ENCODE data around the gene EYA2. TPM values are rescaled to one million over a fixed set of nuclear protein-coding genes. Genes with fewer than 3 reads are reported as not detected.
"Not testable (repeated sequence)": the region's sequence is repeated elsewhere in the genome, so short reads cannot be mapped to it uniquely, and the experiment has no call there.

EYA2 gene
- total RNA-seq, 1 donor, result 17.7 TPM

- H3K4me2 ChIP-seq (ENCODE audit: insufficient read depth, low read length), result no peak overlapping the region
- no peaks in the 10 kb centered on the region for H3K79me2 ChIP-seq (ENCODE audit: insufficient read depth, low read length)
- no peak overlapping the region for H3K27ac ChIP-seq (ENCODE audit: low read depth, low read length)
- H3K9me3 ChIP-seq (ENCODE audit: low read depth, low read length), result no peaks in the 10 kb centered on the region
- TF ChIP-seq CTCF (IDR thresholded peaks at IDR 0.05; ENCODE audit: extremely low read depth, low read depth, low read length), result no peak
- no peaks in the 10 kb centered on the region for H4K20me1 ChIP-seq (ENCODE audit: insufficient read depth, low read length)
- DNase-seq (ENCODE audit: insufficient read length, low spot score, missing footprints), result no peak
- H2AFZ ChIP-seq (ENCODE audit: low read length), result no peak overlapping the region
- H3K27me3 ChIP-seq (ENCODE audit: insufficient read depth, low read length), result no peaks in the 10 kb centered on the region
- no peaks in the 10 kb centered on the region for H3K36me3 ChIP-seq (ENCODE audit: insufficient read depth, low read length)
- no peak overlapping the region for H3K4me3 ChIP-seq (ENCODE audit: insufficient read depth, low read length)
- peaks cover 15% of the 10 kb centered on the region for H3K4me1 ChIP-seq (ENCODE audit: insufficient read depth, low read length)
Observed at GRCh38 chr20:46929902-46930301, 35.3 kb downstream of the EYA2 start.

- H3K27ac ChIP-seq (ENCODE audit: low read depth, low read length), result no peak overlapping the region
- no peaks in the 10 kb centered on the region for H3K27me3 ChIP-seq (ENCODE audit: insufficient read depth, low read length)
- no peak overlapping the region for H3K4me3 ChIP-seq (ENCODE audit: insufficient read depth, low read length)
- no peaks in the 10 kb centered on the region for H4K20me1 ChIP-seq (ENCODE audit: insufficient read depth, low read length)
- H3K9me3 ChIP-seq (ENCODE audit: low read depth, low read length), result no peaks in the 10 kb centered on the region
- H3K79me2 ChIP-seq (ENCODE audit: insufficient read depth, low read length), result no peaks in the 10 kb centered on the region
- H3K36me3 ChIP-seq (ENCODE audit: insufficient read depth, low read length), result no peaks in the 10 kb centered on the region
- H2AFZ ChIP-seq (ENCODE audit: low read length), result no peak overlapping the region
- H3K4me2 ChIP-seq (ENCODE audit: insufficient read depth, low read length), result no peak overlapping the region
- no peak for TF ChIP-seq CTCF (IDR thresholded peaks at IDR 0.05; ENCODE audit: extremely low read depth, low read depth, low read length)
- peaks cover 15% of the 10 kb centered on the region for H3K4me1 ChIP-seq (ENCODE audit: insufficient read depth, low read length)
- no peak for DNase-seq (ENCODE audit: insufficient read length, low spot score, missing footprints)
Observed at GRCh38 chr20:46930640-46931339, 36.1 kb downstream of the EYA2 start.

- H3K27me3 ChIP-seq (ENCODE audit: insufficient read depth, low read length), result no peaks in the 10 kb centered on the region
- H2AFZ ChIP-seq (ENCODE audit: low read length), result no peak overlapping the region
- H3K4me2 ChIP-seq (ENCODE audit: insufficient read depth, low read length), result peak overlapping the region; percentile 25
- no peak overlapping the region for H3K27ac ChIP-seq (ENCODE audit: low read depth, low read length)
- no peak overlapping the region for H3K4me3 ChIP-seq (ENCODE audit: insufficient read depth, low read length)
- peaks cover 15% of the 10 kb centered on the region for H3K4me1 ChIP-seq (ENCODE audit: insufficient read depth, low read length)
- no peak for TF ChIP-seq CTCF (IDR thresholded peaks at IDR 0.05; ENCODE audit: extremely low read depth, low read depth, low read length)
- H3K79me2 ChIP-seq (ENCODE audit: insufficient read depth, low read length), result no peaks in the 10 kb centered on the region
- DNase-seq (ENCODE audit: insufficient read length, low spot score, missing footprints), result peak; percentile 91
- H4K20me1 ChIP-seq (ENCODE audit: insufficient read depth, low read length), result no peaks in the 10 kb centered on the region
- H3K36me3 ChIP-seq (ENCODE audit: insufficient read depth, low read length), result no peaks in the 10 kb centered on the region
- H3K9me3 ChIP-seq (ENCODE audit: low read depth, low read length), result no peaks in the 10 kb centered on the region
Observed at GRCh38 chr20:46931699-46932098, 37.1 kb downstream of the EYA2 start.

DNA sequence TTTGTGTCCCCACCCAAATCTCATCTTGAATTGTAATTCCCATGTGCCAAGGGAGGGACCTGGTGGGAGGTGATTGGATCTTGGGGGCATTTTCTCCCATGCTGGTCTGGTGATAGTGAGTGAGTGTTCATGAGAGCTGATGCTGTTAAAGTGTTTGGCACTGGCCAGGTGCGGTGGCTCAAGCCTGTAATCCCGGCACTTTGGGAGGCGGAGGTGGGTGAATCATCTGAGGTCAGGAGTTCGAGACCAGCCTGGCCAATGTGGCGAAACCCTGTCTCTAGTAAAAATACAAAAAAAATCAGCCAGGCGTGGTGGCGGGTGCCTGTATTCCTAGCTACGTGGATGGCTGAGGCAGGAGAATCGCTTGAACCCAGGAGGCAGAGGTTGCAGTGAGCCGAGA lies 37.8 kb downstream of the EYA2 start:
- not testable (repeated sequence) for H3K27ac ChIP-seq (ENCODE audit: low read depth, low read length); H4K20me1 ChIP-seq (ENCODE audit: insufficient read depth, low read length); H2AFZ ChIP-seq (ENCODE audit: low read length); H3K27me3 ChIP-seq (ENCODE audit: insufficient read depth, low read length); H3K36me3 ChIP-seq (ENCODE audit: insufficient read depth, low read length); DNase-seq (ENCODE audit: insufficient read length, low spot score, missing footprints); H3K9me3 ChIP-seq (ENCODE audit: low read depth, low read length); H3K4me2 ChIP-seq (ENCODE audit: insufficient read depth, low read length); H3K4me3 ChIP-seq (ENCODE audit: insufficient read depth, low read length); H3K79me2 ChIP-seq (ENCODE audit: insufficient read depth, low read length)
- peaks cover 15% of the 10 kb centered on the region for H3K4me1 ChIP-seq (ENCODE audit: insufficient read depth, low read length)
